Kidney (tissue), 14 donors: ENCODE data around the gene ZBTB18. TPM values are rescaled to one million over a fixed set of nuclear protein-coding genes. Genes with fewer than 3 reads are reported as not detected.

Experiments used
- DNase-seq, 5 donors: peaks; one replicate each; pipeline ENCODE4 v3.0.0-alpha.2; 2013 to 2020
- FAIRE-seq: peaks from 2 replicates; lab custom pipeline; 2012; peaks lifted over from hg19 to GRCh38; lab: Jason Lieb, UNC
- H3K27ac ChIP-seq, 2 donors: one replicate each; pipeline ENCODE4 v1.7.0; 2013; ENCODE audit warnings: low read depth in 2 of 2, low read length in 2 of 2, inconsistent platforms in 1 of 2
- H3K27me3 ChIP-seq: one replicate; pipeline ENCODE4 v1.7.1; 2013; ENCODE audit warnings: low read length, inconsistent platforms; ENCODE audit not compliant: control insufficient read depth, insufficient read depth
- H3K36me3 ChIP-seq, 3 donors: one replicate each; pipeline versions ENCODE4 v1.7.0 to v1.7.1; 2013; ENCODE audit warnings: low read length in 3 of 3, control low read depth in 1 of 3, inconsistent platforms in 1 of 3; ENCODE audit not compliant: insufficient read depth in 3 of 3, control insufficient read depth in 2 of 3
- H3K4me1 ChIP-seq, 3 donors: one replicate each; pipeline versions ENCODE4 v1.7.0 to v1.7.1; 2013; ENCODE audit warnings: low read length in 3 of 3, inconsistent platforms in 1 of 3, low read depth in 1 of 3; ENCODE audit not compliant: control insufficient read depth in 2 of 3, insufficient read depth in 2 of 3
- H3K4me3 ChIP-seq, 3 donors: one replicate each; pipeline versions ENCODE4 v1.7.0 to v1.8.1; 2013; ENCODE audit warnings: low read length in 3 of 3, control low read depth in 1 of 3, inconsistent platforms in 1 of 3
- H3K9ac ChIP-seq, 3 donors: one replicate each; pipeline versions ENCODE4 v1.7.0 to v1.7.1; 2013; ENCODE audit warnings: low read length in 3 of 3, control low read depth in 1 of 3, inconsistent platforms in 1 of 3
- H3K9me3 ChIP-seq, 3 donors: one replicate each; pipeline versions ENCODE4 v1.7.0 to v1.7.1; 2013; ENCODE audit warnings: low read length in 3 of 3, control low read depth in 1 of 3, inconsistent platforms in 1 of 3; ENCODE audit not compliant: control insufficient read depth in 2 of 3, insufficient read depth in 1 of 3
- intact Hi-C: fragments of 100-400 bp; cut with DNase I; formaldehyde crosslinking; loops from one replicate; pipeline ENCODE4 v1.11.1; 2022
- polyA plus RNA-seq: library from polyadenylated mRNA; stranded (reverse); fragments of 350-450 nt; fragmentation: Illumina TruSeq; extraction: RNeasy Lipid Tissue Mini Kit (QIAGEN cat#74804); gene quantifications from one replicate; pipeline ENCODE4 v1.2.3, GENCODE V29; 2014; ENCODE audit warnings: low read depth, low replicate concordance; ENCODE audit not compliant: insufficient read depth
- total RNA-seq: library from RNA; stranded (reverse); fragmentation: NEBNext Ultra II Directional; extraction: Animal tissue kit (Norgen Biotek cat#: 25700); gene quantifications from one replicate; pipeline ENCODE4 v1.2.1, GENCODE V29; 2021
- TF ChIP-seq, protein P1 (sequence below): IDR thresholded peaks from 3 replicates; pipeline ENCODE4 v1.5.1; 2012; ENCODE audit warnings: mild to moderate bottlenecking, moderate library complexity, borderline replicate concordance; ENCODE audit not compliant: insufficient read depth; ENCODE audit errors: extremely low read depth
- donor health status: control.
- donor health status: control.
- donor health status: control.
- donor health status: control.
- donor health status: control.
- donor health status: DM: yes; HTN: yes; CAD: no.
- donor health status: Normal renal cell carcinoma (clear cell type).

ZBTB18 gene
- total and polyA plus RNA-seq, 2 donors from 2014 or later = 9.0 to 19.8 TPM

DNA sequence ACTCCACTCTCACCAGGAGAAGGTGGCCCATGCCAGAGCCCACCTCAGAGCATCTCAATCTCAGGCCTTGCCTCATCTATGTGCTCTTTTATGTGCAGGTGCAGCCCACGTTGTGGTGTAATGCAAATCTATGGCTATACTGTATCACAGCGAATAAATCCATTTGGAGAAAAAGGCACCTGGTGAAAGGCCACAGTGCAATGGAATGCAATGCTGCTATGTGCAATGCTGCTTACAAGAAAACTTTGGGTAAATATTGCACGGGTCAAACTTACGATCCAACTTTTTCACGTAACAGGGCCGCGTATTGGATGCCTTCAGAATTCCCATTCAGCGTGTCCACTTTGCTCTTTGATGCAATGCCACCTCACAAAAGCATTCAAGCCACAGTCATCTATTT lies 13.5 kb downstream of the ZBTB18 start:
- peak overlapping the region in 1 of 3 donors; percentile 8 for H3K4me3 ChIP-seq
- FAIRE-seq (no peak), DNase-seq (no peak)
- no peaks in the 10 kb centered on the region for H3K36me3 ChIP-seq
- intact Hi-C loops = no loop called here
- TF ChIP-seq, protein P1, sequence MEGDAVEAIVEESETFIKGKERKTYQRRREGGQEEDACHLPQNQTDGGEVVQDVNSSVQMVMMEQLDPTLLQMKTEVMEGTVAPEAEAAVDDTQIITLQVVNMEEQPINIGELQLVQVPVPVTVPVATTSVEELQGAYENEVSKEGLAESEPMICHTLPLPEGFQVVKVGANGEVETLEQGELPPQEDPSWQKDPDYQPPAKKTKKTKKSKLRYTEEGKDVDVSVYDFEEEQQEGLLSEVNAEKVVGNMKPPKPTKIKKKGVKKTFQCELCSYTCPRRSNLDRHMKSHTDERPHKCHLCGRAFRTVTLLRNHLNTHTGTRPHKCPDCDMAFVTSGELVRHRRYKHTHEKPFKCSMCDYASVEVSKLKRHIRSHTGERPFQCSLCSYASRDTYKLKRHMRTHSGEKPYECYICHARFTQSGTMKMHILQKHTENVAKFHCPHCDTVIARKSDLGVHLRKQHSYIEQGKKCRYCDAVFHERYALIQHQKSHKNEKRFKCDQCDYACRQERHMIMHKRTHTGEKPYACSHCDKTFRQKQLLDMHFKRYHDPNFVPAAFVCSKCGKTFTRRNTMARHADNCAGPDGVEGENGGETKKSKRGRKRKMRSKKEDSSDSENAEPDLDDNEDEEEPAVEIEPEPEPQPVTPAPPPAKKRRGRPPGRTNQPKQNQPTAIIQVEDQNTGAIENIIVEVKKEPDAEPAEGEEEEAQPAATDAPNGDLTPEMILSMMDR = no peak
- H3K9me3 ChIP-seq = no peaks in the 10 kb centered on the region
- no peak overlapping the region for H3K9ac ChIP-seq
- H3K4me1 ChIP-seq = peaks cover 0 to 6% (median 5%) of the 10 kb centered on the region in 3 donors
- H3K27ac ChIP-seq = peak overlapping the region in 1 of 2 donors; percentile 54
- H3K27me3 ChIP-seq = peaks cover 2% of the 10 kb centered on the region

DNA sequence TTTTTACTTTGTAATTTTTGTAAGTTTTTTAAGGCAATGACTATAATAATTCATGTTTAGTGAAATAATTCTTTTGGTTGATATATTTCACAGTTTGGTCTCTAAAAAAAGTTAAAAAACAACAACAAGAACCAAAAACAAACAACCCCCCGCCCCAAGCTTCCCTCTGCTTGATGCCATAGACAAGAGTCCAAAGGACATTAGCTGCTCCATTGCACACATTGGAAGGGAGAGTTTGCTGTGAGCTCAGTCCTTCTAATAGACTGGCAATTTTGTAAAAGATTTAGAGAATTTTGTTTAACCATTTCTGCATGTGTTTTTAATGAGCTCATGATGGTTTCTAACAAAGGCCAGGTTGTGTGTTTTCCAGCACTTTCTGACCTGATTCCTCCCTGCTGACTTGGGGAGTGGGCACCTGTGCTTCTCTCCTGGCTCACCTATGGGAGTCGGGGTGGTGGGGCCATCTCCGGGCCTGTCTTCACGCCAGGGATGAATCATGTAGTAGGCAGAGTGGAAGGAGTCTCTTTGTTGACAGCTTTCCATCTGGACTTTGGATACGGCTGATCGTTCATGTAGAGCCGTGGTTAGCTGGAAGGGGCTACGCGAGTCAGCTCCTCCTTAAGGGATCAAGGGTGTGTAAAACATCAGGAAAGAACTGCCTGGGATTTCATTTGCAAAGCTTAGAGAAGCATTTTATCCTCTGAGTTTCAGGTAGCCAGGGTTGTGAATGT lies 14.1 kb downstream of the ZBTB18 start:
- H3K9ac ChIP-seq = no peak overlapping the region
- peaks cover 2% of the 10 kb centered on the region for H3K27me3 ChIP-seq
- TF ChIP-seq, protein P1 = no peak
- DNase-seq = peak in 2 of 5 donors; percentile 49 to 76
- H3K4me3 ChIP-seq = peak overlapping the region in 1 of 3 donors; percentile 8
- FAIRE-seq = no peak
- no peaks in the 10 kb centered on the region for H3K36me3 ChIP-seq
- H3K4me1 ChIP-seq = peaks cover 0 to 6% (median 5%) of the 10 kb centered on the region in 3 donors
- H3K9me3 ChIP-seq = no peaks in the 10 kb centered on the region
- H3K27ac ChIP-seq = peak overlapping the region in 1 of 2 donors; percentile 54
- intact Hi-C loops = no loop called here

DNA sequence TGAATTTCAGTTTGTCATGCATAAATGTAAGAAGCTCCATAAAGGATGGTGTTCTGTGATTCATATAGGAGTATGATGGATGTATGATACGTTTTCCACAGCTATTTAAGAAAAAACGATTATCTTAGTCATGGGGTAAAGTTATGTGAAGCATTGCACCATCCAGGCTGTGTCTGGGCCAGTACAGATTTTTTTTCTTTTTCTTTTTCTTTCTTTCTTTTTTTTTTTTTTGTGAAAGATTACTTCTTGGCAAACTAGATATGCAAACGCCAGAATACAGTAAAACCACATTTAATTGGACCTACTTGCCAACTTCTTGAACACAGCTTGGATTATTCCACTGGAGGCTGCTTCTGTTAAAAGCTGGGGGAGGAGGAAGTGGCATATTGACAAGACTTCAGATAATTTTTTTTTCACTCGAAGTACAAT lies 14.9 kb downstream of the ZBTB18 start:
- H3K9ac ChIP-seq = no peak overlapping the region
- FAIRE-seq (no peak), DNase-seq (no peak)
- peaks cover 2% of the 10 kb centered on the region for H3K27me3 ChIP-seq
- intact Hi-C loops = no loop called here
- H3K9me3 ChIP-seq = no peaks in the 10 kb centered on the region
- no peak overlapping the region for H3K4me3 ChIP-seq
- H3K36me3 ChIP-seq = no peaks in the 10 kb centered on the region
- TF ChIP-seq, protein P1 = no peak
- peak overlapping the region in 1 of 2 donors; percentile 38 for H3K27ac ChIP-seq
- H3K4me1 ChIP-seq = peaks cover 0 to 6% (median 5%) of the 10 kb centered on the region in 3 donors
